ENCODE data around the gene TANC1.

Gene TANC1

GRCh38 chr2:159032146-159032545 lies 63.7 kb downstream of the TANC1 start:
- peaks cover 0 to 3% of the 10 kb centered on the region in 2 donors for H3K36me3 ChIP-seq (replicated peaks in 1 of 2; ENCODE audit: control insufficient read depth in 2 of 2, insufficient read depth in 2 of 2, low read length in 2 of 2)
- H3K27ac ChIP-seq (replicated peaks; ENCODE audit: low read length), result no peak overlapping the region

GRCh38 chr2:159032580-159032979 lies 64.1 kb downstream of the TANC1 start:
- H3K18ac ChIP-seq (ENCODE audit: low read length), result no peak overlapping the region

More at GRCh38 chr2:159032146-159032545, 63.7 kb downstream of the TANC1 start:
- Histone ChIP-seq H3K18ac (ENCODE audit: low read length) (no peak overlapping the region), H3K4ac (ENCODE audit: low read length) (no peak overlapping the region), H3K14ac (ENCODE audit: low read length) (no peak overlapping the region), H3K4me1 (ENCODE audit: control insufficient read depth in 2 of 2, insufficient read depth in 1 of 2, low read depth in 1 of 2, low read length in 2 of 2) (peaks cover 6 to 26% of the 10 kb centered on the region in 2 donors), H3K4me3 (ENCODE audit: low read length in 2 of 2) (no peak overlapping the region), H2BK15ac (ENCODE audit: low read length) (no peak overlapping the region), H3K9me3 (replicated peaks in 1 of 2; ENCODE audit: control insufficient read depth in 2 of 2, insufficient read depth in 1 of 2, low read depth in 1 of 2, low read length in 2 of 2) (no peaks in the 10 kb centered on the region), H3K23ac (ENCODE audit: low read depth, low read length, poor library complexity) (no peak overlapping the region), H4K91ac (ENCODE audit: low read depth, low read length, poor library complexity) (no peak overlapping the region), H3K79me1 (ENCODE audit: low read depth, low read length) (no peaks in the 10 kb centered on the region), H3K27me3 (ENCODE audit: control insufficient read depth in 3 of 3, insufficient read depth in 3 of 3, low read depth in 1 of 3, low read length in 3 of 3) (no peaks in the 10 kb centered on the region), H2BK12ac (ENCODE audit: low read length) (no peak overlapping the region), H2BK120ac (ENCODE audit: low read depth, low read length) (no peak overlapping the region), H2AK5ac (ENCODE audit: low read depth, low read length) (no peak overlapping the region), H3K4me2 (ENCODE audit: insufficient read depth, low read length, poor library complexity, severe bottlenecking) (no peak overlapping the region), H2BK5ac (ENCODE audit: low read length) (no peak overlapping the region), H4K8ac (ENCODE audit: low read depth, low read length) (no peak overlapping the region), H2AFZ (ENCODE audit: low read length) (no peak overlapping the region), H3K9ac (ENCODE audit: low read depth, low read length, poor library complexity) (no peak overlapping the region)
- no CpG with 5 or more reads among the region's 3 CpGs for WGBS, 2 donors (ENCODE audit: extremely low coverage in 2 of 2, insufficient read length in 2 of 2, insufficient replicate concordance in 1 of 2)
- DNase-seq (ENCODE audit: low spot score), result no peak

GRCh38 chr2:159034713-159035112 lies 66.3 kb downstream of the TANC1 start:
- no CpG with 5 or more reads among the region's 7 CpGs for WGBS, 2 donors (ENCODE audit: extremely low coverage in 2 of 2, insufficient read length in 2 of 2, insufficient replicate concordance in 1 of 2)
- Histone ChIP-seq H4K91ac (ENCODE audit: low read depth, low read length, poor library complexity) (no peak overlapping the region), H3K27me3 (ENCODE audit: control insufficient read depth in 3 of 3, insufficient read depth in 3 of 3, low read depth in 1 of 3, low read length in 3 of 3) (no peaks in the 10 kb centered on the region), H2AK5ac (ENCODE audit: low read depth, low read length) (no peak overlapping the region), H3K14ac (ENCODE audit: low read length) (no peak overlapping the region), H3K9ac (ENCODE audit: low read depth, low read length, poor library complexity) (no peak overlapping the region), H2BK5ac (ENCODE audit: low read length) (no peak overlapping the region), H3K27ac (replicated peaks; ENCODE audit: low read length) (no peak overlapping the region), H3K23ac (ENCODE audit: low read depth, low read length, poor library complexity) (no peak overlapping the region), H3K4me1 (ENCODE audit: control insufficient read depth in 2 of 2, insufficient read depth in 1 of 2, low read depth in 1 of 2, low read length in 2 of 2) (peaks cover 6 to 26% of the 10 kb centered on the region in 2 donors), H3K4me2 (ENCODE audit: insufficient read depth, low read length, poor library complexity, severe bottlenecking) (no peak overlapping the region), H3K79me1 (ENCODE audit: low read depth, low read length) (no peaks in the 10 kb centered on the region), H3K18ac (ENCODE audit: low read length) (no peak overlapping the region), H2BK12ac (ENCODE audit: low read length) (no peak overlapping the region), H3K9me3 (replicated peaks in 1 of 2; ENCODE audit: control insufficient read depth in 2 of 2, insufficient read depth in 1 of 2, low read depth in 1 of 2, low read length in 2 of 2) (no peaks in the 10 kb centered on the region), H3K4me3 (ENCODE audit: low read length in 2 of 2) (no peak overlapping the region), H2BK120ac (ENCODE audit: low read depth, low read length) (no peak overlapping the region), H2BK15ac (ENCODE audit: low read length) (no peak overlapping the region), H4K8ac (ENCODE audit: low read depth, low read length) (no peak overlapping the region), H2AFZ (ENCODE audit: low read length) (no peak overlapping the region), H3K36me3 (replicated peaks in 1 of 2; ENCODE audit: control insufficient read depth in 2 of 2, insufficient read depth in 2 of 2, low read length in 2 of 2) (peaks cover 0 to 3% of the 10 kb centered on the region in 2 donors), H3K4ac (ENCODE audit: low read length) (no peak overlapping the region)
- DNase-seq (ENCODE audit: low spot score), result no peak

More at GRCh38 chr2:159032580-159032979, 64.1 kb downstream of the TANC1 start:
- no peak overlapping the region for H3K23ac ChIP-seq (ENCODE audit: low read depth, low read length, poor library complexity)
- H2AK5ac ChIP-seq (ENCODE audit: low read depth, low read length), result no peak overlapping the region
- no peak overlapping the region for H3K4me2 ChIP-seq (ENCODE audit: insufficient read depth, low read length, poor library complexity, severe bottlenecking)
- H3K27ac ChIP-seq (replicated peaks; ENCODE audit: low read length), result no peak overlapping the region
- H2BK120ac ChIP-seq (ENCODE audit: low read depth, low read length), result no peak overlapping the region
- no peaks in the 10 kb centered on the region for H3K79me1 ChIP-seq (ENCODE audit: low read depth, low read length)
- H2BK12ac ChIP-seq (ENCODE audit: low read length), result no peak overlapping the region
- no peaks in the 10 kb centered on the region for H3K9me3 ChIP-seq (replicated peaks in 1 of 2; ENCODE audit: control insufficient read depth in 2 of 2, insufficient read depth in 1 of 2, low read depth in 1 of 2, low read length in 2 of 2)
- H4K91ac ChIP-seq (ENCODE audit: low read depth, low read length, poor library complexity), result no peak overlapping the region
- no peak overlapping the region for H4K8ac ChIP-seq (ENCODE audit: low read depth, low read length)
- no peaks in the 10 kb centered on the region for H3K27me3 ChIP-seq (ENCODE audit: control insufficient read depth in 3 of 3, insufficient read depth in 3 of 3, low read depth in 1 of 3, low read length in 3 of 3)
- no peak overlapping the region for H2BK15ac ChIP-seq (ENCODE audit: low read length)
- H2BK5ac ChIP-seq (ENCODE audit: low read length), result no peak overlapping the region
- no peak overlapping the region for H3K9ac ChIP-seq (ENCODE audit: low read depth, low read length, poor library complexity)
- DNase-seq (ENCODE audit: low spot score), result no peak
- no peak overlapping the region for H3K4me3 ChIP-seq (ENCODE audit: low read length in 2 of 2)
- no peak overlapping the region for H3K4ac ChIP-seq (ENCODE audit: low read length)
- no peak overlapping the region for H3K14ac ChIP-seq (ENCODE audit: low read length)
- WGBS, 2 donors (ENCODE audit: extremely low coverage in 2 of 2, insufficient read length in 2 of 2, insufficient replicate concordance in 1 of 2), result no CpG with 5 or more reads among the region's 2 CpGs
- peaks cover 6 to 26% of the 10 kb centered on the region in 2 donors for H3K4me1 ChIP-seq (ENCODE audit: control insufficient read depth in 2 of 2, insufficient read depth in 1 of 2, low read depth in 1 of 2, low read length in 2 of 2)
- H3K36me3 ChIP-seq (replicated peaks in 1 of 2; ENCODE audit: control insufficient read depth in 2 of 2, insufficient read depth in 2 of 2, low read length in 2 of 2), result peaks cover 0 to 3% of the 10 kb centered on the region in 2 donors
- H2AFZ ChIP-seq (ENCODE audit: low read length), result no peak overlapping the region

DNA sequence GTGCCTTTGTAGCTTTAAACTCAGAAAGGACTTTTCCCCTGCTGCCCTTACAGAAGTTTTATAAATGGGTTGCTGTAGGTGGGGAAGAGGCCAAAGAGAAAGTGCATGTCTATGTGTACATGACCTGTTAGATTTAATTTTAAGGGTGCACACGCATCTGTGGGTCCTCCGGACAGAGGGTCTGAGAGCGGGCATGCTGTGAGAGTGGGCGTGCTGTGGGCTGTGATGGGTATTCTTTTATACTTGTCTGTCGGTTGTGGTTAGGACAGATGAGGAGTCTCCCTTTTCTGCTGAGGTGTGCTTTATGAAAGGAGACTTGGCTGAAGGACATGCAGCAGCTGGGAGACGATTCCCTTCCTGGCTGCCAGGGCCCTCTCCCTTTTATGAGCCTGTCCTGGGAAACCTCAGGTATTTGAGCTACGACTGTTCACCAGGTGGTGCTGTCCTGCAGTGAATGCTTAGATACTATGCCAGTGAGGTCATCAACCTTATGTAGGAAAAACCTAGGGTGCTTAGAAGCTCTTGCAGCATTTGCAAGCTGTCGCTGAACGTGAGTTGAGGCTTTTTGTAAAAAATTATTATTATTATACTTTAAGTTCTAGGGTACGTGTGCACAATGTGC lies 67.5 kb downstream of the TANC1 start:
- Histone ChIP-seq H3K9me3 (replicated peaks in 1 of 2; ENCODE audit: control insufficient read depth in 2 of 2, insufficient read depth in 1 of 2, low read depth in 1 of 2, low read length in 2 of 2) (no peaks in the 10 kb centered on the region), H2AK5ac (ENCODE audit: low read depth, low read length) (no peak overlapping the region), H3K9ac (ENCODE audit: low read depth, low read length, poor library complexity) (no peak overlapping the region), H2BK5ac (ENCODE audit: low read length) (no peak overlapping the region), H2BK15ac (ENCODE audit: low read length) (no peak overlapping the region), H3K4ac (ENCODE audit: low read length) (no peak overlapping the region), H3K27ac (replicated peaks; ENCODE audit: low read length) (no peak overlapping the region), H2AFZ (ENCODE audit: low read length) (no peak overlapping the region), H3K4me1 (ENCODE audit: control insufficient read depth in 2 of 2, insufficient read depth in 1 of 2, low read depth in 1 of 2, low read length in 2 of 2) (peaks cover 3 to 19% of the 10 kb centered on the region in 2 donors), H3K79me1 (ENCODE audit: low read depth, low read length) (no peaks in the 10 kb centered on the region), H4K8ac (ENCODE audit: low read depth, low read length) (no peak overlapping the region), H2BK120ac (ENCODE audit: low read depth, low read length) (no peak overlapping the region), H3K23ac (ENCODE audit: low read depth, low read length, poor library complexity) (no peak overlapping the region), H3K27me3 (ENCODE audit: control insufficient read depth in 3 of 3, insufficient read depth in 3 of 3, low read depth in 1 of 3, low read length in 3 of 3) (no peaks in the 10 kb centered on the region), H3K36me3 (replicated peaks in 1 of 2; ENCODE audit: control insufficient read depth in 2 of 2, insufficient read depth in 2 of 2, low read length in 2 of 2) (peaks cover 0 to 3% of the 10 kb centered on the region in 2 donors), H2BK12ac (ENCODE audit: low read length) (no peak overlapping the region), H3K18ac (ENCODE audit: low read length) (no peak overlapping the region), H4K91ac (ENCODE audit: low read depth, low read length, poor library complexity) (no peak overlapping the region), H3K4me3 (ENCODE audit: low read length in 2 of 2) (no peak overlapping the region), H3K4me2 (ENCODE audit: insufficient read depth, low read length, poor library complexity, severe bottlenecking) (no peak overlapping the region), H3K14ac (ENCODE audit: low read length) (no peak overlapping the region)
- DNase-seq (ENCODE audit: low spot score), result no peak
- no CpG with 5 or more reads among the region's 10 CpGs for WGBS, 2 donors (ENCODE audit: extremely low coverage in 2 of 2, insufficient read length in 2 of 2, insufficient replicate concordance in 1 of 2)
